Lower lobe of right lung (tissue), 2 donors: ENCODE measurements around the gene CA11. TPM values are rescaled to one million over a fixed set of nuclear protein-coding genes. Genes with fewer than 3 reads are reported as not detected.

Experiments
- ATAC-seq, 2 donors: fragments of 200-7000 bp; cut with Tn5 transposase; one replicate each; pipeline ENCODE4 v1.9.1; 2020 to 2022; ENCODE audit warnings: mild to moderate bottlenecking in 2 of 2, moderate library complexity in 2 of 2
- DNase-seq: peaks from one replicate; pipeline ENCODE4 v3.0.0-alpha.2; 2020
- H3K27ac ChIP-seq: fragments of 200-600 bp; one replicate; pipeline ENCODE4 v1.8.0; 2022
- H3K27me3 ChIP-seq: fragments of 200-600 bp; one replicate; pipeline ENCODE4 v1.8.0; 2022; ENCODE audit warnings: low read depth
- H3K36me3 ChIP-seq: fragments of 200-600 bp; one replicate; pipeline ENCODE4 v1.8.0; 2022; ENCODE audit warnings: mild to moderate bottlenecking
- H3K4me1 ChIP-seq: fragments of 200-600 bp; one replicate; pipeline ENCODE4 v1.8.0; 2022
- H3K4me3 ChIP-seq: fragments of 200-600 bp; one replicate; pipeline ENCODE4 v1.8.0; 2022; ENCODE audit warnings: mild to moderate bottlenecking
- H3K9me3 ChIP-seq: fragments of 200-600 bp; one replicate; pipeline ENCODE4 v1.8.0; 2022
- intact Hi-C: fragments of 100-400 bp; cut with DNase I; formaldehyde crosslinking; loops from one replicate; pipeline ENCODE4 v1.11.0; 2022
- total RNA-seq: library from RNA; stranded (reverse); fragmentation: NEBNext Ultra II Directional; extraction: Animal tissue kit (Norgen Biotek cat#: 25700); gene quantifications from one replicate; pipeline ENCODE4 v1.2.1, GENCODE V29; 2021
- TF ChIP-seq, protein P1 (sequence below): fragments of 200-600 bp; IDR thresholded peaks from one replicate; pipeline ENCODE4 v1.8.0; 2022; ENCODE audit warnings: antibody characterized with exemption, mild to moderate bottlenecking
- donor health status: DM: no; HTN: yes; CAD: no; lungs with severe emphysema.

Gene CA11
- total RNA-seq, 1 donor from 2014 or later: 7.8 TPM

DNA sequence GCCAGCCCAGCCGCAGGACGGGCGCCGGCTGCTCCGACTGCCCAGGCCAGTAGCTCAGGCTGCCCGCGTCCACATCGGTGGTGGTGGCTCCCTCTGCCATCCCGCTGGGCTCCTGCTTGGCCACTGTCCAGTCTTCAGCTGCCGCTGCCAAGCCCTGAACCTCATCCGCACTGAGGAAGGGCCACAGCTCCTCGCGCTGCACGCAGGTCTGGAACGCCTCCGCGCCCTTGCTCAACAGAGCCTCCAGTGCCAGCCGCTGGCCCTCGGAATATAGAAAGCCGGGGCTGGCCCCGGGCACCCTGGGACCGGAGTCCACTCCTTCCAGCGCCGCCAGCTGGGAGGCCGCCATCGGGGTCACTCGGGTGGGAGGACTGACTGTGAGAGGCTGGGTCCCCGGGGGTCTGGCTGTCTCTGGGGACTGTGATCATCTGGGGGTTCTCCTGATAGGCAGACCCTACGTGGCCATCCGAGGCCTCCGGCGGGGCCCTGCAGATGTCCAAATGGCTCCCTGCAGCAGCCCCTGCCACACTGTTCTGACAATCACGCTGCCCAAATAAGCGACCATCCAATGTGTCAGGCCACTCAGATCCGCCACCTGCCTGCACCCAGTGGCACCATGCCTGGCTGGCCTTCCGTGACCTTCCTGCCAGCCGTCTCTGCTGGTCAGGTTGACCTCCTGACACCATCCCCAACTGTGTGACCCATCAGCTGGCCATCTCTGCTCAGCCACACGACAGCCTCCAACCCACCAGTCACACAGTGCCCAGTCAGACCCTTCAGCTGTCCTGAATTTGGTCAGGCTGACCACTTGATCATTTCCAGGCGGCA lies 32.7 kb downstream of the CA11 start:
- DNase-seq (no peak), ATAC-seq (peak in 1 of 2 donors; percentile 2)
- TF ChIP-seq, protein P1, sequence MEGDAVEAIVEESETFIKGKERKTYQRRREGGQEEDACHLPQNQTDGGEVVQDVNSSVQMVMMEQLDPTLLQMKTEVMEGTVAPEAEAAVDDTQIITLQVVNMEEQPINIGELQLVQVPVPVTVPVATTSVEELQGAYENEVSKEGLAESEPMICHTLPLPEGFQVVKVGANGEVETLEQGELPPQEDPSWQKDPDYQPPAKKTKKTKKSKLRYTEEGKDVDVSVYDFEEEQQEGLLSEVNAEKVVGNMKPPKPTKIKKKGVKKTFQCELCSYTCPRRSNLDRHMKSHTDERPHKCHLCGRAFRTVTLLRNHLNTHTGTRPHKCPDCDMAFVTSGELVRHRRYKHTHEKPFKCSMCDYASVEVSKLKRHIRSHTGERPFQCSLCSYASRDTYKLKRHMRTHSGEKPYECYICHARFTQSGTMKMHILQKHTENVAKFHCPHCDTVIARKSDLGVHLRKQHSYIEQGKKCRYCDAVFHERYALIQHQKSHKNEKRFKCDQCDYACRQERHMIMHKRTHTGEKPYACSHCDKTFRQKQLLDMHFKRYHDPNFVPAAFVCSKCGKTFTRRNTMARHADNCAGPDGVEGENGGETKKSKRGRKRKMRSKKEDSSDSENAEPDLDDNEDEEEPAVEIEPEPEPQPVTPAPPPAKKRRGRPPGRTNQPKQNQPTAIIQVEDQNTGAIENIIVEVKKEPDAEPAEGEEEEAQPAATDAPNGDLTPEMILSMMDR: no peak
- H3K9me3 ChIP-seq: no peaks in the 10 kb centered on the region
- peaks cover 31% of the 10 kb centered on the region for H3K4me1 ChIP-seq
- H3K4me3 ChIP-seq: peak overlapping the region; percentile 48
- peaks cover 32% of the 10 kb centered on the region for H3K36me3 ChIP-seq
- intact Hi-C loops: no loop called here
- no peaks in the 10 kb centered on the region for H3K27me3 ChIP-seq
- peak overlapping the region; percentile 81 for H3K27ac ChIP-seq

DNA sequence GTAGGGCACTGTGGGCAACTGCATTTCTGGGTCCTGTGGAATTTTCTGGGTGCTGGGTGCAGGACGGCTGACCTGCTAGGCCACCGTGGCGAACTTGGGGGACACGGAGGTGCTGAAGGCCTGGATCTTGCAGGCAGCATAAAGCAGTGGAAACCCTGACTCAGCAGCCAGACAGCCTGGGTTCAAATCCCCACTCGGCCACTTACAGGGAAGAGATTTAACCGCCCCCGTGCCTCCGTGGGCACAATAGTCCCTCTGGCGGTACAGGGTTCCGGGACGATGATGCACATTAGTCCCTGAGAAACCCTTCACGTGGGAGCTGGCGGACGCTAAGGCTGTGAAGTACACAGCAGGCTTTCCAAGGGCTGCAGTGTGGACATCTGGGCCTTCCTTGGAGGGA lies 34.1 kb downstream of the CA11 start:
- Histone ChIP-seq H3K9me3 (no peaks in the 10 kb centered on the region), H3K36me3 (peaks cover 23% of the 10 kb centered on the region), H3K27ac (no peak overlapping the region), H3K4me3 (no peak overlapping the region), H3K27me3 (no peaks in the 10 kb centered on the region), H3K4me1 (peaks cover 17% of the 10 kb centered on the region)
- ATAC-seq (no peak), DNase-seq (no peak)
- intact Hi-C loops: no loop called here
- TF ChIP-seq, protein P1: no peak

DNA sequence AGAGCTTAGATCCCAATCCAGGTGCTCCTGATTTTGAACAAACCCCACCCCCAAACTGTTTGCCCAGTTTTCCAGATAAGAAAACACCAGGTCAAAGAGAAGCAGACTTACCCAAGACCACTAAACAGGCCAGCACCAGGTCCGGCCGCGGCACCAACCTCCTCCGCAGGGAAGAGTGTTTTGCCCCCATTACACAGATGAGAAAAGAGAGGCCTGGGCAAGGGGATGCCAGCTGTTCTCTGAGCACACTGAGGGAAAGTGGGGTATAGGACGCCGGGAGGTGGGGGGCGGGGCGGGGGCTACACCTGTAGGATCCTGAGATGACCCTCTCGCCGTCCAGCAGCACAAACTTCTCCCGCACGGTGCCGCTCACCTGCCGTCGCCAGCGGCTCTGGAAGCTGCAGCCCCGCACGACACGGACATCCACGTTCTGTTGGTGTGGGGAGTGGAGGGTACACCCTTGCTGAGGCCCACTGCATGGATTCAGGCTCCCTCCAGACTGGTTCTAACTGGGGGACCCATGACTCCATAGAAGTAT lies 36.3 kb downstream of the CA11 start:
- DNase-seq (no peak), ATAC-seq (no peak)
- TF ChIP-seq, protein P1: no peak

DNA sequence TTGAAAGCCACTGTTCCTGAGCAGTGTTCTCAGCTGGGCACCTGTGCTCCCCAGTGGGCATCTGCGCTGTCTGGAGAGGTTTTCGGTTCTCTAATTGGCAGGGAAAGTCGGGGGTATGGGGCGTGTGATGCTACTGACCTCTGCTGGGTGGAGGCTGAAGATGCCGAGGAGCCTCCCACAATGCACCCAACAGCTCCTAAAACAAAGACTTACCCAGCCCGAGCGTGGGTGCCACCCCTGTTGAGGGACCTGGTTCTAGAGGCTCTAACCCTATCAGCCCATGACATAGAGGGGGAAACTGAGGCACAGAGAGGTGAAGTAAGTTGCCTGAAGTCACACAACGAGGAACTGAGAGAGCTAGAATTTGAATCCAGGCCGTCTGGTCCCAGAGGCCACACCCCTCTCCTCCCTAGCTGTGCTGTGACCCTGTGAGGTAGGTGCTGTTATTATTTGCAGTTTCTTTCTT lies 37.2 kb downstream of the CA11 start:
- no peaks in the 10 kb centered on the region for H3K36me3 ChIP-seq
- no peak overlapping the region for H3K27ac ChIP-seq
- no peaks in the 10 kb centered on the region for H3K9me3 ChIP-seq
- DNase-seq (no peak), ATAC-seq (peak; percentile 52 to 56)
- intact Hi-C loops: no loop called here
- H3K4me1 ChIP-seq: no peaks in the 10 kb centered on the region
- no peaks in the 10 kb centered on the region for H3K27me3 ChIP-seq
- TF ChIP-seq, protein P1: peak; percentile 40
- H3K4me3 ChIP-seq: no peak overlapping the region

More for the DNA sequence above, 36.3 kb downstream of the CA11 start:
- Histone ChIP-seq H3K4me1 (no peaks in the 10 kb centered on the region), H3K27ac (no peak overlapping the region), H3K36me3 (peaks cover under 1% of the 10 kb centered on the region), H3K4me3 (no peak overlapping the region), H3K9me3 (no peaks in the 10 kb centered on the region), H3K27me3 (no peaks in the 10 kb centered on the region)
- intact Hi-C loops: no loop called here

DNA sequence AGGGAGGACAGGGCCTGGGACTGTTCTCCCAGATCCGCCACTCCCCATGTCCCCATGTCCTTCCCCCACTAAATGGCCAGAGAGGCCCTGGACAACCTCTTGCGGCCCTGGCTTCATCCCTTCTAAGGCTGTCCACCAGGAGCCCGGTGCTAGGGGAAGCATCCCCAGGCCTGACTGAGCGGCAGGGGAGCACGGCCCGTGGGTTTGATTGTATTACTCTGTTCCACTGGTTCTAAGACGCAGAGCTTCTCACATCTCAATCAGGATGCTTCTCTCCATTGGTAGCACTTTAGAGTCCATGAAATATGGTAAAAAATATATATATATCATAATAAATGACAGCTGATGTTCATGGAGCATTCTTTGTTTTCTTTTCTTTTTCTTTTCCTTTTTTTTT lies 38.6 kb downstream of the CA11 start:
- H3K4me3 ChIP-seq: no peak overlapping the region
- no peaks in the 10 kb centered on the region for H3K36me3 ChIP-seq
- H3K9me3 ChIP-seq: no peaks in the 10 kb centered on the region
- H3K27ac ChIP-seq: no peak overlapping the region
- TF ChIP-seq, protein P1: no peak
- no peaks in the 10 kb centered on the region for H3K27me3 ChIP-seq
- no peaks in the 10 kb centered on the region for H3K4me1 ChIP-seq
- DNase-seq (no peak), ATAC-seq (no peak)
- intact Hi-C loops: no loop called here
